Globus pallidus (tissue), 1 donor: ENCODE measurements around the gene SPATA2.
"Not testable (repeated sequence)": the region's sequence is repeated elsewhere in the genome, so short reads cannot be mapped to it uniquely, and the experiment has no call there.

Source experiments
- DNase-seq: peaks from one replicate; pipeline ENCODE4 v3.0.0-alpha.2; 2015; ENCODE audit warnings: low spot score

Gene SPATA2

GRCh38 chr20:49915380-49916145, at the start of gene SPATA2:
SPATA2 (minus strand) TSS chr20:49915529; CDS start chr20:49908490, 7,039 bp downstream.
- DNase-seq: peak; percentile 94

- no peak for DNase-seq
These were observed 46.1 kb upstream of the SPATA2 start for GRCh38 chr20:49961413-49961812.

- DNase-seq: peak; percentile 90
These were observed 42.0 kb upstream of the SPATA2 start for GRCh38 chr20:49957089-49957938.

GRCh38 chr20:49956689-49957088, 41.4 kb upstream of the SPATA2 start:
- DNase-seq: no peak

- DNase-seq: not testable (repeated sequence)
These were observed 40.6 kb upstream of the SPATA2 start for GRCh38 chr20:49955830-49956396.

- DNase-seq: no peak
These were observed 39.8 kb upstream of the SPATA2 start for GRCh38 chr20:49955167-49955566.

GRCh38 chr20:49951151-49951550, 35.8 kb upstream of the SPATA2 start:
- DNase-seq: no peak

GRCh38 chr20:49948809-49949507, 33.6 kb upstream of the SPATA2 start:
- no peak for DNase-seq

GRCh38 chr20:49948178-49948577, 32.8 kb upstream of the SPATA2 start:
- no peak for DNase-seq

GRCh38 chr20:49945701-49946477, 30.6 kb upstream of the SPATA2 start:
- DNase-seq: no peak

GRCh38 chr20:49945306-49945700, 30.0 kb upstream of the SPATA2 start:
- DNase-seq: no peak

- DNase-seq: no peak
These were observed 27.6 kb upstream of the SPATA2 start for GRCh38 chr20:49942942-49943341.

GRCh38 chr20:49942303-49942702, 27.0 kb upstream of the SPATA2 start:
- DNase-seq: no peak

- DNase-seq: no peak
These were observed 26.1 kb upstream of the SPATA2 start for GRCh38 chr20:49941456-49941855.

- no peak for DNase-seq
These were observed 23.1 kb upstream of the SPATA2 start for GRCh38 chr20:49938173-49939163.

- no peak for DNase-seq
These were observed 21.9 kb upstream of the SPATA2 start for GRCh38 chr20:49937027-49937929.

- DNase-seq: peak; percentile 93
These were observed 21.1 kb upstream of the SPATA2 start, which contains the start of gene RNF114 for GRCh38 chr20:49936153-49937026. RNF114 (plus strand) TSS chr20:49936397; CDS start chr20:49936413, 16 bp downstream.

GRCh38 chr20:49935746-49936152, 20.4 kb upstream of the SPATA2 start:
- no peak for DNase-seq
